ENCODE data around the gene PNPLA7. TPM values are rescaled to one million over a fixed set of nuclear protein-coding genes. Genes with fewer than 3 reads are reported as not detected.

Gene PNPLA7
- total and polyA plus RNA-seq, 2 donors (not counting 1 experiment from before 2014, with no cell fraction given), result 18.7 to 29.9 TPM

DNA sequence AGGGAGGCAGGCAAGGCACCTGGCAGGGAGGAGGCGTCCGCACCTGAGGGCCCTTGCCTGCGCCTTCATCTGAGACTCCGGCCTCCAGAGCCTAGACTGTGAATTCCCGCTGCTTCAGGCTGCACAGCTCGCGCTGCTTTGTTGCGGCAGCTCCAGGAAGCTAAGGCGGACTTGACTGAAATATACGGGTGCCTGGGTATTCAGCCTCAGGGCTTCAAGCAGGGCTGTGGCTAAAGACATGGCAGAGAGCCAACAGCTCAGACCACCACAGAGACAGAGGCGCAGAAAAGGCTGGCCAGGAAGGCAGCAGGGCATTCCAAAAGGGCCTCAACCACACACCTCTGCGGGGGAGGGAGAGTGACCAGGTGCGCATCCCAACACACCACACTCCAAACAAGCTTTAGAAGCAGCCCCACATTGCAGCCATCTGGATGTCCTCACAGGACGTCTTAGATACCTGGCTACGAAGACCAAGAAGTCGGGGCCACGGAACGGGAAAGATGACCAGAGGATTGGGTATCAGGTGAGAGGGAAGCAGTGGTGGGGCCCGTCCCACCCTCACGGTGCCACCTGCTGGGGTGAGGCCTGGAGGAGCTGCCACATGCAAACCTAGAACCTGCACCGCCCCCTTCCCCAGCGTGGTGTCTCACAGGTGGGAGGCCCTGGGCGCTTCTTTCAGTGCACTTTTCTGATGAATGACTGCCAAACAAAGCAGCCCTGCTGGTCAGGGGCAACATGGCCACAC lies 30.2 kb upstream of the PNPLA7 start:
- no peaks in the 10 kb centered on the region for H3K9me3 ChIP-seq (ENCODE audit: control extremely low read depth in 1 of 3, control insufficient read depth in 2 of 3, insufficient read depth in 1 of 3, low read length in 2 of 3)
- Mint-ChIP-seq H3K9me3 (ENCODE audit: insufficient read depth) (no peaks in the 10 kb centered on the region), H3K4me3 (no peak overlapping the region), H3K4me1 (peaks cover 21% of the 10 kb centered on the region), H3K27me3 (no peaks in the 10 kb centered on the region), H3K27ac (no peak overlapping the region)
- ATAC-seq (ENCODE audit: low read depth), result no peak
- DNase-seq, result peak; percentile 12
- H3K4me2 ChIP-seq (replicated peaks; ENCODE audit: low read depth, low read length, poor library complexity, severe bottlenecking), result no peak overlapping the region
- H3K27me3 ChIP-seq (replicated peaks in 1 of 4; ENCODE audit: control extremely low read depth in 1 of 4, control insufficient read depth in 3 of 4, insufficient read depth in 4 of 4, low read length in 3 of 4), result no peaks in the 10 kb centered on the region
- H3K4me3 ChIP-seq (ENCODE audit: control extremely low read depth in 1 of 5, extremely low read depth in 1 of 5, insufficient read depth in 1 of 5, low read depth in 2 of 5, low read length in 4 of 5), result no peak overlapping the region
- no peak overlapping the region for H3K9ac ChIP-seq (ENCODE audit: low read length)
- peaks cover 0 to 25% of the 10 kb centered on the region in 2 experiments for H3K36me3 ChIP-seq (replicated peaks in 1 of 2; ENCODE audit: control extremely low read depth in 1 of 2, control insufficient read depth in 1 of 2, extremely low read depth in 1 of 2, insufficient read depth in 2 of 2, low read length in 1 of 2)
- TF ChIP-seq EZH2 (IDR thresholded peaks at IDR 0.05; ENCODE audit: borderline replicate concordance, insufficient read depth, low read depth, low read length, poor library complexity, severe bottlenecking), result no peak
- TF ChIP-seq, protein P1, sequence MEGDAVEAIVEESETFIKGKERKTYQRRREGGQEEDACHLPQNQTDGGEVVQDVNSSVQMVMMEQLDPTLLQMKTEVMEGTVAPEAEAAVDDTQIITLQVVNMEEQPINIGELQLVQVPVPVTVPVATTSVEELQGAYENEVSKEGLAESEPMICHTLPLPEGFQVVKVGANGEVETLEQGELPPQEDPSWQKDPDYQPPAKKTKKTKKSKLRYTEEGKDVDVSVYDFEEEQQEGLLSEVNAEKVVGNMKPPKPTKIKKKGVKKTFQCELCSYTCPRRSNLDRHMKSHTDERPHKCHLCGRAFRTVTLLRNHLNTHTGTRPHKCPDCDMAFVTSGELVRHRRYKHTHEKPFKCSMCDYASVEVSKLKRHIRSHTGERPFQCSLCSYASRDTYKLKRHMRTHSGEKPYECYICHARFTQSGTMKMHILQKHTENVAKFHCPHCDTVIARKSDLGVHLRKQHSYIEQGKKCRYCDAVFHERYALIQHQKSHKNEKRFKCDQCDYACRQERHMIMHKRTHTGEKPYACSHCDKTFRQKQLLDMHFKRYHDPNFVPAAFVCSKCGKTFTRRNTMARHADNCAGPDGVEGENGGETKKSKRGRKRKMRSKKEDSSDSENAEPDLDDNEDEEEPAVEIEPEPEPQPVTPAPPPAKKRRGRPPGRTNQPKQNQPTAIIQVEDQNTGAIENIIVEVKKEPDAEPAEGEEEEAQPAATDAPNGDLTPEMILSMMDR (IDR thresholded peaks at IDR 0.05), result no peak
- ChIA-PET POLR2A (no interaction called here), CTCF (interaction anchor here (1.2 to 3.1 kb wide), 4 partner anchors 8 to 546 kb away, joined by 3 to 13 read pairs (median 3); no protein-coding TSS in a partner anchor)
- 94% methylated on average over 21 of the region's 23 CpGs for WGBS (ENCODE audit: insufficient coverage)
- intact Hi-C loops (cut with micrococcal nuclease), result no loop called here
- peaks cover 22% of the 10 kb centered on the region for H4K20me1 ChIP-seq (ENCODE audit: control insufficient read depth, insufficient read depth, low read length, poor library complexity, severe bottlenecking)
- no peak overlapping the region for H2AFZ ChIP-seq (ENCODE audit: insufficient read depth, low read depth, low read length, poor library complexity, severe bottlenecking)
- peaks cover 36% of the 10 kb centered on the region for H3K79me2 ChIP-seq (ENCODE audit: control insufficient read depth, insufficient read depth, low read length)
- no peak overlapping the region for H3K27ac ChIP-seq (ENCODE audit: low read length in 2 of 2)
- peaks cover 18 to 27% of the 10 kb centered on the region in 2 donors for H3K4me1 ChIP-seq (ENCODE audit: control insufficient read depth in 2 of 2, insufficient read depth in 2 of 2, low read length in 2 of 2)

DNA sequence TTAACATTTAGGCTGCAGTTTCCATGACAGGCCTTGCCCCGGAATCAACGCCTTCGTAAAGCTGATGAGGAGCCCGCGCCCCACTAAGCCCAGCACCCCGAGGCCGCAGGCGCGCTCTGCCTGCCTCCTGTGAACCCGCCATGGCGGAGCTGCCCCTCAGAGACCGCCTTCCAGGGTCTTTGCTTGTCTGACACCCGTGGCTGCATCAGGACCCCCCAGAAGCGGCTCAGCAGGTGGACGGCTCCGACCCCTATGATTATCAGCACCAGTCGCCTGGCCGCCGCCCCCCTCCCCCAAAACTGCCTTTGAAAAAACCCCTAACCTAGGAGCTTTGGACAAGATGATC lies 29.0 kb upstream of the PNPLA7 start:
- H3K4me3 Mint-ChIP-seq, result peak overlapping the region; percentile 80
- Histone ChIP-seq H3K79me2 (ENCODE audit: control insufficient read depth, insufficient read depth, low read length) (peaks cover 41% of the 10 kb centered on the region), H3K4me3 (ENCODE audit: control extremely low read depth in 1 of 5, extremely low read depth in 1 of 5, insufficient read depth in 1 of 5, low read depth in 2 of 5, low read length in 4 of 5) (peak overlapping the region in 4 of 5 experiments; percentile 28 to 92 (median 90)), H3K36me3 (replicated peaks in 1 of 2; ENCODE audit: control extremely low read depth in 1 of 2, control insufficient read depth in 1 of 2, extremely low read depth in 1 of 2, insufficient read depth in 2 of 2, low read length in 1 of 2) (peaks cover under 1 to 29% of the 10 kb centered on the region in 2 experiments), H3K9ac (ENCODE audit: low read length) (peak overlapping the region; percentile 94), H3K27me3 (replicated peaks in 1 of 4; ENCODE audit: control extremely low read depth in 1 of 4, control insufficient read depth in 3 of 4, insufficient read depth in 4 of 4, low read length in 3 of 4) (no peaks in the 10 kb centered on the region), H4K20me1 (ENCODE audit: control insufficient read depth, insufficient read depth, low read length, poor library complexity, severe bottlenecking) (peaks cover 33% of the 10 kb centered on the region), H2AFZ (ENCODE audit: insufficient read depth, low read depth, low read length, poor library complexity, severe bottlenecking) (peak overlapping the region; percentile 82), H3K4me2 (replicated peaks; ENCODE audit: low read depth, low read length, poor library complexity, severe bottlenecking) (peak overlapping the region; percentile 97), H3K4me1 (ENCODE audit: control insufficient read depth in 2 of 2, insufficient read depth in 2 of 2, low read length in 2 of 2) (peaks cover 18 to 30% of the 10 kb centered on the region in 2 donors), H3K9me3 (ENCODE audit: control extremely low read depth in 1 of 3, control insufficient read depth in 2 of 3, insufficient read depth in 1 of 3, low read length in 2 of 3) (no peaks in the 10 kb centered on the region), H3K27ac (ENCODE audit: low read length in 2 of 2) (no peak overlapping the region)
- DNase-seq, result no peak
- H3K27ac Mint-ChIP-seq, result peak overlapping the region; percentile 26
- H3K9me3 Mint-ChIP-seq (ENCODE audit: insufficient read depth), result no peaks in the 10 kb centered on the region
- WGBS (ENCODE audit: insufficient coverage), result 68% methylated on average over 19 of the region's 19 CpGs
- intact Hi-C loops (cut with micrococcal nuclease), result loop anchor here (1.0 kb wide), 1 partner anchor 28 kb away; the partner anchor contains the start of gene MRPL41
- ATAC-seq (ENCODE audit: low read depth), result no peak
- H3K27me3 Mint-ChIP-seq, result no peaks in the 10 kb centered on the region
- ChIA-PET POLR2A (interaction anchor here (0.6 to 1.1 kb wide), 3 partner anchors 11 to 136 kb away, joined by 3 to 7 read pairs (median 4); partner anchors contain the start of gene ZMYND19), CTCF (interaction anchor here (0.7 to 3.1 kb wide), 11 partner anchors 9 to 544 kb away, joined by 3 to 13 read pairs (median 3); partner anchors contain the start of gene EHMT1)
- no peak for TF ChIP-seq EZH2 (IDR thresholded peaks at IDR 0.05; ENCODE audit: borderline replicate concordance, insufficient read depth, low read depth, low read length, poor library complexity, severe bottlenecking)
- peaks cover 26% of the 10 kb centered on the region for H3K4me1 Mint-ChIP-seq

All from B cell (primary cell).